GDM1 (cell line): ENCODE measurements around the gene SLC7A7.
"Not testable (repeated sequence)": the region's sequence is repeated elsewhere in the genome, so short reads cannot be mapped to it uniquely, and the experiment has no call there.

Experiments used
- DNase-seq: peaks from one replicate; lab custom pipeline; 2025; lab: John Stamatoyannopoulos, UW

SLC7A7 gene

DNA sequence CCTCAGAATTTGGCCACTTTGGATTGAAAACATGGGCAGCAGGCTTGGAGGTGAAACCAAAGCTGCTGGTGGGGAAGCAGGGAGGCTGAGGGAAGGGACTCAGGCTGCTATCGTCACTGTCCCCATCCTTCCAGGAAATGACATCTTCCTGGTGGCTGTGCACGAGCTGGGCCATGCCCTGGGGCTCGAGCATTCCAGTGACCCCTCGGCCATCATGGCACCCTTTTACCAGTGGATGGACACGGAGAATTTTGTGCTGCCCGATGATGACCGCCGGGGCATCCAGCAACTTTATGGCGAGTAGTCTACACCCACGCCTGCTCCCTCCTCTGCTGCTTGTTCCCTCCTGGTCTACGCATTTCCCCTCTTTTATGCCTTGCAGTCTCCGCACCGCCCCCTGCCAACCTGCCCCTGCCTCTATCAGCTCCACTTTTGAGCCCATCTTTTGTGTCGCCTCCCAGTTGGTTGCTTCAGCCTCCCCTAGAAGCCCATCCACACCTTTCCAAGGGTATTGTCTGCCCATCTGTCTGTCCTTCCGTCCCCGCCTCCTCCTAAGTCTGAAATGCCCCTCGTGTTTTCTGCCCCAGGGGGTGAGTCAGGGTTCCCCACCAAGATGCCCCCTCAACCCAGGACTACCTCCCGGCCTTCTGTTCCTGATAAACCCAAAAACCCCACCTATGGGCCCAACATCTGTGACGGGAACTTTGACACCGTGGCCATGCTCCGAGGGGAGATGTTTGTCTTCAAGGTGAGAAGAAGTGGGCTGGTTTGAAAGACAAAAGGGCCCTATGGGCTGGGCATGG is 28.1 kb upstream of the SLC7A7 start:
- DNase-seq, result no peak

- DNase-seq, result no peak
Observed at GRCh38 chr14:22842211-22843122, 27.2 kb upstream of the SLC7A7 start.

DNA sequence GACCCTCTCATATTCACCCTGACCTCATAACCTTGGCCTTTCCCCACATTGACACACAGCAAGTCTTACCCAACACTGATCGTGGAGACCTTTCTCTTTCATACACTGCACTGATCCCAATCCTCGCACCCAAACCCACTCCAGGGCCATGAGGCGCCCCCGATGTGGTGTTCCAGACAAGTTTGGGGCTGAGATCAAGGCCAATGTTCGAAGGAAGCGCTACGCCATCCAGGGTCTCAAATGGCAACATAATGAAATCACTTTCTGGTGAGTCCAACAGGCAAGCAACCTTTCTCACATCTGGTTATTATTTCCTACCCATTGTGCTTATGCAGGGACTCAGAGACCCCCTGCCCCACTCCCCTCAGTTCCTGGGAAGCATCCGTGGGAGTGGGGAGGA is 26.5 kb upstream of the SLC7A7 start:
- no peak for DNase-seq

DNA sequence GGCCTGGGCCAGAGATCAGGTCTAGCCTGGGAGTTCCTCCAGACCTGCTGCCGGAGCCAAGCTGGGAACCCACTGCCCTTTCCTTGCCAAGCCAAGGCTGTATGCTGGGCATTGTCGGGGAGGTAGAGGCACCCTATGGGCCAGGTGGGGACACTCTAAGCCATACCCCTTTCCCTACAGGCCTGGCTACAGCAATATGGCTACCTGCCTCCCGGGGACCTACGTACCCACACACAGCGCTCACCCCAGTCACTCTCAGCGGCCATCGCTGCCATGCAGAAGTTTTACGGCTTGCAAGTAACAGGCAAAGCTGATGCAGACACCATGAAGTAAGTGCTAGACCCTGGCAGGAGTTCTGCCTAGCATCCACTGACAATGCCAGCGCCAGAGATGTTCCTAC is 26.1 kb upstream of the SLC7A7 start:
- DNase-seq, result no peak

GRCh38 chr14:22839159-22839779 is 24.0 kb upstream of the SLC7A7 start:
- no peak for DNase-seq

DNA sequence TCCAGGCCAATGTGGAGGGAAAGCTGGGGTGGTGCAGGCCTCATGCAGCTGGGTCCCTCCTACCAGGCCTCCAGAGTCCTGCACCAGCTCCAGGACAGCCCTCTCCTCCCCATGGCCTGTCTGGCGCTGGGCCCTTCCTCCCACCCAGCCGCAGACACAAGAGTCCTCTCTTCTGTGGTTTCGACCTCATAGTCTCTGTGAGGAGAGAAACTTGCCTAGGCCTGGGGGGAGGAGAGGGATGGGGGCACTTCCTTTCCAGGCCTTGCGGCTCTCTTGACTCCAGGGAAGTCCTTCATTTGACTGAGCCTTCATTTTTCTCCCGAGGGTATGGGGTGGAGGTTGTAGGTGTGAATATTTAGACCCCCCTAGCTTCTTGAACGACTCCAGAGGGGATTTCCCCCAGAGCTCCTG is 23.4 kb upstream of the SLC7A7 start:
- DNase-seq, result peak; percentile 68

- no peak for DNase-seq
Observed at GRCh38 chr14:22837750-22838538, 22.7 kb upstream of the SLC7A7 start.

DNA sequence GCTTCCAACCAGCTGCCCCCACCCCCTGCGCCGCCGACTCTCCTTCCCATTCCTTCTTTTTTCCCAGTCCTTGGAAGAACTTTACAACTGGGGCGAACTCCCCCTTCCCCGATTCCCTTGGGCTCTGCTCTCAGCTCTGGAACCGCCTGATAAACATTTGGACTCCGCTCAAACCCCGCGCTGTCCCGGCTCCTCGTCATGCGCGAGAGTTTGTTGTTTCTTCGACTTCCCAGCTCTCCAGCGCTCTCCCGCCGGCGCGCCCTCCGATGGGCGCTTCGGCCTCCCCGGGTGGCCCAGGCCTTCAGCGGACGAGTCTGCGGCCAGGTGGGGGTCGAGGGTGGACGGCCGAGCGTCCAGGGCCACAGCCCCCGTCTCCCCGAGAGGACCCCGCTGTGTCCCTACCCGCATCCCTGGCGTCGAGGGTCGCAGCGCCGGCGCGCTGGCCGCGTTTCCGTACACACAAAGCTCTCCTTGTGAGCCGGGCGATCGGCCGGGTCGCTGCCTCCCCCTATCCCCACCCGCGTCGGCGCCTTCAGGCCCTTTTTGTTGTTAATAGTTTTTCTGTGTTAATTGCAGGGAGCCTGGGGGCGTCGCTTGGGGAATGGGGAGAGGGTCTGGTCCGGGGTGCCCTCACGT is 22.0 kb upstream of the SLC7A7 start:
- no peak for DNase-seq

GRCh38 chr14:22836301-22837113 is 21.3 kb upstream of the SLC7A7 start, which contains the start of gene MMP14:
TSS of gene MMP14 (plus strand) at chr14:22836585. CDS start at chr14:22836818, 233 bp downstream.
- DNase-seq, result no peak

DNA sequence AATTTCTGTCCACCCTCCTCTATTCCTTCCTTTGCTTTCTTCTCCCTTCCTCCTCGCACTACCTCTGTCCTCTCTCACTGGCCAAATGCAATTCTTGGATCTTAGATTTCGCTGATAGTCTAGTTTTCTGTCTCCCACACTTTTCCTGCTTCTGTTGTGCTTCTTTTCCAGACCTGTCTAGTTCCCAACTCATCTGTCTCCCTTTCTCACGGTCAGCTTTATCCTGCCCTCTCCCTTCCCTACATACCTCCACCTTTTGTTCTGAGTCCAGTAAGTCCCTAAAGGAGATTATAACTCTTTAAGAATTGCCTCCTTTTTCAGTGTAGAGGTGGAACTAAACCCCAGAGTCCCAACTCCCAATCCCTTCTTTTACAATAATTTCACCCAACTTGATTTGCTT is 20.3 kb upstream of the SLC7A7 start:
- no peak for DNase-seq

GRCh38 chr14:22830443-22831010 is 15.3 kb upstream of the SLC7A7 start:
- no peak for DNase-seq

DNA sequence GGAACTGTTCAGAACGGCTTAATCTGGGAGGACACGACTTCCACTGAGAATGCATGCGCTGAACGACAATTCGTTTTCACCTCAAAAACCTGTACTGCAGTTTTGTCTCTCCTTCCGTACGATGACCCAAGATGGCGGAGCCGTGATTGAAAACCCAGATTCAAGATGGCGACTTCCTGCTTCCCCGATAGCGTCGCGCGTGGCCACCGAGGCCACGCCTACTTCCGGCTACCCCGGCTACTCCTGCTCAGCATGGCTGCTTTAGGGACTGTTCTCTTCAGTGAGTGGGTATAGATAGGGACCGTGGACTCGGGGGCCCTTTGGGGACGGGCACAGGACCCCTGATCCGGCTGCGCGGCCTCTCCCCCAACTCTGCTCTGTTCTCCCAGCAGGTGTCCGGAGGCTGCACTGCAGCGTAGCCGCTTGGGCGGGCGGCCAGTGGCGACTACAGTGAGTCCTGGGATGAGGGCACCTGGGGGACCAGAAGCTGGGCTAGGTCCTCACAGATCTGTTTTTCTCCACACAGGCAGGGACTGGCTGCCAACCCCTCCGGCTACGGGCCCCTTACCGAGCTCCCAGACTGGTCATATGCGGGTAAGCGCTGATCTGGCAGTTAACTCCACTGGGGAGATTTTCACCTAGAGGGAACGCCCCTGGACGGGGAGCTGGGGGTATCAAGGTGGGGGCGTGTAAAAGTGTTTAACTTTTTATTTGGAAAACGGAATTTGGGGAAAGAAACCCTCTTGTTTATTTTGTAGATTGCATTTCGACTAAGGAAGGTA is 14.6 kb upstream of the SLC7A7 start, which contains the start of gene MRPL52:
Gene MRPL52, plus strand, starts transcription at position 227 of the 782 bp plus-strand sequence. Its CDS starts 26 bp downstream, at position 253.
- peak; percentile 84 for DNase-seq

- not testable (repeated sequence) for DNase-seq
Observed at GRCh38 chr14:22829076-22829660, 13.9 kb upstream of the SLC7A7 start.

DNA sequence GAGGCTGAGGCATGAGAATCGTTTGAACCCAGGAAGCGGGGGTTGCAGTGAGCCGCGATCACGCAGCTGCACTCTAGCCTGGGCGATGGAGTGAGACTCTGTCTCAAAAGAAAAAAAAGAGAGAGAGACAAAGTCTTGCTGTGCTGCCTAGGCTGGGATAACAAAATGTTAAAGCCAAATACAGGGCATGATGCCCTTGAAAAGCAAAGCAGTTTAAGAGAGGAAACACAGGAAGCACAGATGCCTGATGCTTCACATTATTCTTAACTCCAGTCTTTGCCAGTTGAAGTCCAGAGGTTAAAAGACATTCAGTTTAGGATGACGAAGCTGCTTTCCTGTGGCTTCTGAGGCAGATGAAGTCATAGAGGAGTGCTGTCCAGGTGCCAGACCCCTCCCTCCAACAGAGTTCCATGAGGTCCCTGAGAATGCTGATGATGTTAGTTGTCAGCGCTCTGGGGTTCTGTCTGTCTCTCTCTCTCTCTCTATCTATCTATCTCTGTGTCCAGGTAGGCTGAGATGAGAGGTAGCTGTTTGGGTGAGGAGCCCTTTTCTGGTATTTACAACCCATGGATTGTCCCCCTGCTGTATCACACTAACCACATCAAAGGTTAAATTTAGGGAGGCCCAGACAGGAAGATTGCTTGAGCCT is 9.6 kb upstream of the SLC7A7 start:
- DNase-seq, result peak; percentile 71

DNA sequence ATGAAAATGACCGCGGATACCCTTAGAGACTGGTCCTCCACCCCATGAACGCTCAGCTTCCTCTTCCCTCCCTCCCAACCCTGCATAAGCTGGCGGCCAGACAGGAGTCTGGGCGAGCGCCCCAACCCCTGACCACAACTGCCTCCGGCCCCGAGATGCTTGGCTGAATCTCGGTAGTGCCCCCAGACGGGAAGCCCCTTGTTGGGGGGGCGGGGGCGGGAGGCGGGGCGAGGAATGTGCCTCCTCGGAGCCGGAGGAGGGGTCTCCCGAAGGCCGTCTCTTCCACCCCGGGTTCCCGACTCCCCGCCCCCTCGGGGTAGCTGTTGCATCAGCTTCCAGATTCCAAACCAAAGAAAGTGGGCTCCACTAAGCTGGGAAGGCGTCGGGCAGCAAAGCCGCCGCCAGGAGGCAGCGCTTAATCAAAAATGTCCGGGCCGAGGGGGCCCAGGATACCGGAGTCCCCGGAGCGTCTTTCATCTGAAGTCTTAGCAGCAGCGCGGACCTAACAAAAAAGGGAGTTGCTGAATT is 7.4 kb upstream of the SLC7A7 start:
- peak; percentile 59 for DNase-seq

GRCh38 chr14:22822016-22822570 is 6.9 kb upstream of the SLC7A7 start:
- DNase-seq, result no peak

DNA sequence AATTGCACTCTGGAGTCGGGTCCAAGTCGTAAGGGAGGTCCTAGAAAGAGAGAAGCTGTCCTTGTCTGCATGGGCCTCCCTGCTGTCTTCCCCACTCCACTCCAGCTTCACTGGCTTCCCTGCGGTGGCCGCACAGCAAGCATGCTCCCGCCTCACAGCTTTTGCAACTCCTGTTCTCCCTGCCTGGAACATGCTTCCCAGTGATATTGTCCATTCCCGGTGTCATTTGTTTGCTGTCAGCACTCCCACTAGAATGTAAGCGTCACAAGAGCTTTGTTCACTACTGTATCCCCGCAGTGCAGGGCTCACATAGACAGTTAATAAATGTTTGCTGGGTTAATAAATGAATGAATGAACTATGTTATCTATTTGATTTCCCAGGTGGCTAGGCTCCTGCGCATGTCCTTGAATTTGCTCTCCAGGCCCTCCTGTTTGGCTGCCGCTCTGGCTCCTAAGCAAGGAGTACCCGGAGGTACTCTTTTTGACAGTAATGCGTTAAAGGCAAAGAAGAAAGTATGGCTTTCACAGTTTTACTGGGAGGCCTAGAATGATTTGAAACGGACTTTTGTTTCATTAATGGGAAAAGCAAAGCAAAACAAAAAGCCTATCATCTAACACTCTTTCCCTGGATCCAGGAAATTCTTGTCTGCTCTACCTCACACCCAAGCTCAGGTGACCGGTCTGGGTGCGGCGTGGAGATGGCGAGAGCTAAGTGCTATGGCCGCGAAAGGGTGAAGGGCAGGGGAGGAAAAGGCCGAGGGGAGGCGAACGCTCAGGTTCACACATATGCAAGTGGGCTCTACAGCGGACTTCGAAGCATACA is 6.2 kb upstream of the SLC7A7 start:
- DNase-seq, result no peak
